Cerebellar cortex (tissue), 1 donor: Measurements from ENCODE around the gene ASTL.

Source experiments
- DNase-seq: peaks from one replicate; pipeline ENCODE4 v3.0.0-alpha.2; 2015; ENCODE audit warnings: low spot score

Gene ASTL

GRCh38 chr2:96083064-96083939, 55.0 kb downstream of the ASTL start:
- DNase-seq, result no peak

- no peak for DNase-seq
Measured at GRCh38 chr2:96082211-96083063, 55.9 kb downstream of the ASTL start.

- no peak for DNase-seq
Measured at GRCh38 chr2:96081042-96081441, 57.3 kb downstream of the ASTL start.

- DNase-seq, result no peak
Measured at GRCh38 chr2:96075199-96075771, 63.0 kb downstream of the ASTL start.

GRCh38 chr2:96074156-96074555, 64.1 kb downstream of the ASTL start:
- no peak for DNase-seq

DNA sequence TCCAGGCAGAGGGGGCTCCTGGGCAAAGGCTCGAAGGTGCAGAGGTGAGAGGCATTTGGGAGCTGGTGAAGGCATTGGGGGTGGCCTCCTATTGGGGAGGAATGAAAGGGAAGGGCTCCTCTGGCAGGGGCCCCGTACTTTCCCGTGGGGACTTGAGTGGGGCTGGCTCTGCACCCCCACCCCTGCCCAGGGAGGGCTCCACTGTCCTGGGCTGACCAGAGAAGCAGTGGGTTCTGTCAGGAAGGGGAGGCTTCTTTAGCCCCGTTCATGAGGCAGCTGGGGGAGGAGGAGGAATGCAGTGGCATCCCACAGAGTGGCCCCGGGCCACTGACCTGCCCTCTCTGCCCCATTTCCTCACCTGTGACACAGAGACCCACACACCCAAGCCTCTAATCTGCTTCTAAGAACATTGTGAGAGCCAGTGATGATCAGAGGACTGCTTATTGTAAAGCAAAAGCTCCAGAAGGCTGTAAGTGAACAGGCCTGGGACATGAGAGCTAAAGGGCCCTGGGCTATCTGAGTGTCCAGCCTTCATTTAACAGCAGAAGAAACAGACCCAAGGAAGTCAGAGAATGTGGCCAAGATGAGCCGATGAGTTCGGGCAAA, 65.0 kb downstream of the ASTL start:
- no peak for DNase-seq
